ENCODE results near the gene CHRNA4.

The CHRNA4 gene

GRCh38 chr20:63376283-63377250 lies 15.4 kb upstream of the CHRNA4 start:
- DNase-seq: no peak

GRCh38 chr20:63375438-63375837 lies 14.3 kb upstream of the CHRNA4 start:
- DNase-seq: no peak

GRCh38 chr20:63374504-63374903 lies 13.4 kb upstream of the CHRNA4 start:
- DNase-seq: no peak

- no peak for DNase-seq
Observed at GRCh38 chr20:63373996-63374395, 12.8 kb upstream of the CHRNA4 start.

GRCh38 chr20:63372971-63373885 lies 12.1 kb upstream of the CHRNA4 start:
- no peak for DNase-seq

- DNase-seq: no peak
Observed at GRCh38 chr20:63371291-63371865, 10.2 kb upstream of the CHRNA4 start.

GRCh38 chr20:63370618-63371187 lies 9.6 kb upstream of the CHRNA4 start:
- DNase-seq: no peak

GRCh38 chr20:63369724-63370617 lies 8.8 kb upstream of the CHRNA4 start:
- no peak for DNase-seq

GRCh38 chr20:63369024-63369530 lies 7.9 kb upstream of the CHRNA4 start:
- DNase-seq: no peak

- DNase-seq: no peak
Observed at GRCh38 chr20:63368151-63368550, 7.0 kb upstream of the CHRNA4 start.

GRCh38 chr20:63367446-63368055 lies 6.4 kb upstream of the CHRNA4 start:
- no peak for DNase-seq

GRCh38 chr20:63366390-63367365 lies 5.5 kb upstream of the CHRNA4 start:
- no peak for DNase-seq

GRCh38 chr20:63365601-63366389 lies 4.6 kb upstream of the CHRNA4 start:
- DNase-seq: no peak

- no peak for DNase-seq
Observed at GRCh38 chr20:63364801-63365585, 3.8 kb upstream of the CHRNA4 start.

GRCh38 chr20:63363981-63364561 lies 2.9 kb upstream of the CHRNA4 start:
- DNase-seq: no peak

- DNase-seq: no peak
Observed at GRCh38 chr20:63363013-63363957, 2.1 kb upstream of the CHRNA4 start.

Measured in left hindlimb (tissue), 1 donor.